Endodermal cell (in vitro differentiated cells): ENCODE data around the gene INPP4B. TPM values are rescaled to one million over a fixed set of nuclear protein-coding genes. Genes with fewer than 3 reads are reported as not detected.

Source experiments
- DNase-seq: peaks from one replicate; pipeline ENCODE4 v3.0.0-alpha.2; 2017
- H3K27ac ChIP-seq: 2 replicates; pipeline ENCODE4 v1.5.1; 2013; ENCODE audit warnings: mild to moderate bottlenecking, low read depth, low read length, moderate library complexity
- H3K27me3 ChIP-seq: 2 replicates; pipeline ENCODE4 v1.6.1; 2013; ENCODE audit warnings: mild to moderate bottlenecking, low read length, moderate library complexity; ENCODE audit not compliant: insufficient read depth, control insufficient read depth, poor library complexity, severe bottlenecking
- H3K36me3 ChIP-seq: 2 replicates; pipeline ENCODE4 v1.7.0; 2013; ENCODE audit warnings: mild to moderate bottlenecking, low read length, moderate library complexity; ENCODE audit not compliant: control insufficient read depth, insufficient read depth
- H3K4me1 ChIP-seq: one replicate; pipeline ENCODE4 v1.7.0; 2013; ENCODE audit warnings: low read length; ENCODE audit not compliant: control insufficient read depth, insufficient read depth
- H3K4me3 ChIP-seq: 2 replicates; pipeline ENCODE4 v1.5.1; 2013; ENCODE audit warnings: mild to moderate bottlenecking, low read length, moderate library complexity
- H3K9ac ChIP-seq: 2 replicates; pipeline ENCODE4 v1.6.1; 2013; ENCODE audit warnings: mild to moderate bottlenecking, low read length, moderate library complexity; ENCODE audit not compliant: poor library complexity, severe bottlenecking; ENCODE audit errors: extremely low read depth
- H3K9me3 ChIP-seq: 2 replicates; pipeline ENCODE4 v1.6.1; 2013; ENCODE audit warnings: mild to moderate bottlenecking, low read length, moderate library complexity; ENCODE audit not compliant: control insufficient read depth
- H3K27ac Mint-ChIP-seq: 2 replicates; pipeline ENCODE4 v1.8.0; 2020; ENCODE audit warnings: mixed read lengths
- H3K27me3 Mint-ChIP-seq: 2 replicates; pipeline ENCODE4 v1.8.0; 2021; ENCODE audit warnings: mild to moderate bottlenecking, mixed read lengths; ENCODE audit not compliant: insufficient read depth
- H3K36me3 Mint-ChIP-seq: 2 replicates; pipeline ENCODE4 v1.8.0; 2020; ENCODE audit warnings: low read depth, mixed read lengths
- H3K4me1 Mint-ChIP-seq: 2 replicates; pipeline ENCODE4 v1.8.0; 2020; ENCODE audit warnings: mixed read lengths
- H3K4me3 Mint-ChIP-seq: 2 replicates; pipeline ENCODE4 v1.8.0; 2020; ENCODE audit warnings: mild to moderate bottlenecking, moderate library complexity, mixed read lengths
- H3K9me3 Mint-ChIP-seq: 2 replicates; pipeline ENCODE4 v1.8.0; 2020; ENCODE audit warnings: mild to moderate bottlenecking, mixed read lengths
- CTCF ChIP-seq: fragments of 200-600 bp; sonication (generic); conservative IDR thresholded peaks from 2 replicates; pipeline ENCODE4 v1.5.0; 2021; ENCODE audit warnings: antibody characterized with exemption, mild to moderate bottlenecking
- WGBS, 2 experiments: methylation state at CpG; one replicate each; pipeline versions ENCODE4 v1.1.5 to v1.1.7; 2013; ENCODE audit warnings: missing lambda C conversion rate in 2 of 2, mixed read lengths in 1 of 2; ENCODE audit not compliant: insufficient coverage in 1 of 2, insufficient read length in 1 of 2; 5-methylcytosine and 5-hydroxymethylcytosine counted together
- total RNA-seq, 2 donors: library from RNA; stranded (reverse); fragmentation: NEBNext Ultra II Directional in 1 of 2; extraction: Animal tissue kit (Norgen Biotek cat#: 25700) in 1 of 2; gene quantifications; 2 replicates in 1 of 2; 3 replicates in 1 of 2; pipeline ENCODE4 v1.2.1, GENCODE V29; 2021

The INPP4B gene
- total RNA-seq, 2 donors from 2014 or later = 0.64 to 0.66 TPM

- Mint-ChIP-seq H3K27me3 (no peaks in the 10 kb centered on the region), H3K9me3 (no peaks in the 10 kb centered on the region), H3K4me1 (peaks cover under 1% of the 10 kb centered on the region), H3K27ac (no peak overlapping the region), H3K4me3 (no peak overlapping the region), H3K36me3 (no peaks in the 10 kb centered on the region)
- TF ChIP-seq CTCF = no peak
- WGBS, 2 experiments = 88 to 92% methylated on average over 5 to 7 of the region's 7 CpGs
- no peak overlapping the region for H3K9ac ChIP-seq
- no peaks in the 10 kb centered on the region for H3K36me3 ChIP-seq
- H3K4me1 ChIP-seq = no peaks in the 10 kb centered on the region
- H3K27ac ChIP-seq = no peak overlapping the region
- DNase-seq = no peak
- H3K9me3 ChIP-seq = no peaks in the 10 kb centered on the region
- H3K4me3 ChIP-seq = no peak overlapping the region
- no peaks in the 10 kb centered on the region for H3K27me3 ChIP-seq
Measured at GRCh38 chr4:142314686-142315085, 531.4 kb downstream of the INPP4B start.

GRCh38 chr4:142314247-142314646, 531.9 kb downstream of the INPP4B start:
- Histone ChIP-seq H3K4me3 (no peak overlapping the region), H3K27ac (no peak overlapping the region), H3K36me3 (no peaks in the 10 kb centered on the region), H3K9me3 (no peaks in the 10 kb centered on the region), H3K27me3 (no peaks in the 10 kb centered on the region), H3K9ac (no peak overlapping the region), H3K4me1 (no peaks in the 10 kb centered on the region)
- no peaks in the 10 kb centered on the region for H3K36me3 Mint-ChIP-seq
- no peak for DNase-seq
- WGBS, 2 experiments = 88 to 100% methylated on average over 1 of the region's 1 CpG
- TF ChIP-seq CTCF = no peak
- no peaks in the 10 kb centered on the region for H3K27me3 Mint-ChIP-seq
- no peak overlapping the region for H3K27ac Mint-ChIP-seq
- no peak overlapping the region for H3K4me3 Mint-ChIP-seq
- H3K9me3 Mint-ChIP-seq = no peaks in the 10 kb centered on the region
- peaks cover 4% of the 10 kb centered on the region for H3K4me1 Mint-ChIP-seq

GRCh38 chr4:142312391-142312790, 533.7 kb downstream of the INPP4B start:
- H3K27ac Mint-ChIP-seq = no peak overlapping the region
- Histone ChIP-seq H3K9me3 (no peaks in the 10 kb centered on the region), H3K4me3 (no peak overlapping the region), H3K27me3 (no peaks in the 10 kb centered on the region), H3K9ac (no peak overlapping the region), H3K4me1 (no peaks in the 10 kb centered on the region), H3K36me3 (no peaks in the 10 kb centered on the region), H3K27ac (no peak overlapping the region)
- TF ChIP-seq CTCF = no peak
- H3K27me3 Mint-ChIP-seq = no peaks in the 10 kb centered on the region
- H3K36me3 Mint-ChIP-seq = no peaks in the 10 kb centered on the region
- no peaks in the 10 kb centered on the region for H3K9me3 Mint-ChIP-seq
- DNase-seq = no peak
- H3K4me1 Mint-ChIP-seq = peaks cover 4% of the 10 kb centered on the region
- 88 to 93% methylated on average over 3 of the region's 3 CpGs for WGBS, 2 experiments
- no peak overlapping the region for H3K4me3 Mint-ChIP-seq
